Stimulated activated CD4-positive, alpha-beta T cell treated with anti-CD3 and anti-CD28 coated beads, Interleukin-2, amount 100 ng/mL, for 4 hours (primary cell): ENCODE data around the gene TMEM94.

Source experiments
- DNase-seq: peaks from one replicate; pipeline ENCODE4 v3.0.0-alpha.2; 2020; ENCODE audit warnings: low read depth

The TMEM94 gene

DNA sequence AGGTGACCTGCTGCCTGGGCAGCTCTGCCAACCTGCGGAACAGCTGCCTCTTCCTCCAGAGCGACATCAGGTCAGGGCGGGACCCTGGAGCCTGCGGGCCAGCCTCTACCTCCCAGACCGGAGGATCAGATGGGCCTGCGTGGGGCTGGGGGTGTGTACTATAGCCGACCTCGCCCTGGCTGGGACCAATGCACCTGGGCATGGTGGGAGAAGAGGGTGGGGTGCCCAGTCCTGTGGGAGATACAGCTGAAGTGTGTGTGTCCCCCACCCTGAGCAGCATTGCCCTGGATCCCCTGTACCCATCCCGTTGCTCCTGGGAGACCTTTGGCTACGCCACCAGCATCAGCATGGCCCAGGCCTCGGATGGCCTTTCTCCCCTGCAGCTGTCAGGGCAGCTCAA lies 39.6 kb downstream of the TMEM94 start:
- DNase-seq: no peak

DNA sequence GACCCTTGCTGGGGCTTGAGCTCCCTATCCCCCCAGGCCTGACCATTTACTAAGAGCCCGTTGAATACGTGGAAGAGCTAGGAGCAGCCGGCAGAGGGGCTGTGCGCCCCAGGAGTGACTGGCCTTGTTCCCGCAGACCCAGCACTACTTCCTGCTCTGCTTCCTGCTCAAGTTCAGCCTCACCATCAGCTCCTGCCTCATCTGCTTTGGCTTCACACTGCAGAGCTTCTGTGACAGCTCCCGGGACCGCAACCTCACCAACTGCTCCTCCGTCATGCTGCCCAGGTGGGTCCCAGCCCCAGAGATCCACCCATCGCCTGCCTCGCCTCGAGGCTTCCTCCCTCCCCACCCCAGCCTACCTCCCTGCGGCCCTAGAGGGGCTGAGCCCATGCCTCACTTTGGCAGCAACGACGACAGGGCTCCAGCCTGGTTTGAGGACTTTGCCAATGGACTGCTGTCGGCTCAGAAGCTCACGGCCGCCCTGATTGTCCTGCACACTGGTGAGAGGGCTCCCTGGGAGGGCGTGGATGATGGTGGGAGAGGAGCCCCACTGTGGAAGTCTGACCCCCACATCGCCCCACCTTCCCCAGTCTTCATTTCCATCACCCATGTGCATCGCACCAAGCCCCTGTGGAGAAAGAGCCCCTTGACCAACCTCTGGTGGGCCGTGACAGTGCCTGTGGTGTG lies 41.7 kb downstream of the TMEM94 start:
- no peak for DNase-seq

- DNase-seq: no peak
Measured at GRCh38 chr17:75498726-75499213, 42.3 kb downstream of the TMEM94 start.

DNA sequence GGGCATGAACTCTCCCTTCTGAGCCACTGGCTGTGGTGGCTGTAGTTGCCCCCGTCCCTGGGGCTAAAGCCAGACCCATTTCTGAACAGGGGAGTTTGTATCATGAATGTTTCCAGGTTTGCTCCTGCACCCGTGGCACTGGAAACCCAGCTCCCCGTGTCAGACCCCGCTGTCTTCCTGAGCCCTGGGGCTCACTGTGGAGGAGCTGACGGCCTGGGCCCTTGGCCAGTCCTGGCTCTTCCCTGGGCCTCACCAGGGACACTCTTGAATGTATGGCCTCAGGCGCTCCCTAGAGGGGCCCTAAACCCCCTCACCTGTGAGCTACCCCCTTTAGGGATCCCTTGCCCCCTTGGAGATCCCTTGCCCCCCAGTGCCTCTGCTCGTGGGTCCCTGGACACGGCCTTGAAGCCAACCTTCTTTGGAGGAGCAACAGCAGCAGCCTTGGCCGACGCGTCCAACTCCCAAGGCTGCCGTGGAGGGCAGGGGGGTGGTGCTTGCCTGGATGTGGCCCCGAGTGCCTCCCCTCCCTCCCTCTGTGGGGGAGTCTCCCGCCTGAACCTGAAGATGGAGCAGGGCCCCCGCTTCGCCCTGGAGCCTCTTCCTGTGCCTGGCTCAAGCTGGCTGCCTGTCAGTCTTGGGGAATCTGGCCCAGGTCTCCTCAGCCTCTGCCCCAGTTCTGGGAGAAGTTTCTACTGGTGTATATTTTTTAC lies 43.0 kb downstream of the TMEM94 start:
- no peak for DNase-seq

DNA sequence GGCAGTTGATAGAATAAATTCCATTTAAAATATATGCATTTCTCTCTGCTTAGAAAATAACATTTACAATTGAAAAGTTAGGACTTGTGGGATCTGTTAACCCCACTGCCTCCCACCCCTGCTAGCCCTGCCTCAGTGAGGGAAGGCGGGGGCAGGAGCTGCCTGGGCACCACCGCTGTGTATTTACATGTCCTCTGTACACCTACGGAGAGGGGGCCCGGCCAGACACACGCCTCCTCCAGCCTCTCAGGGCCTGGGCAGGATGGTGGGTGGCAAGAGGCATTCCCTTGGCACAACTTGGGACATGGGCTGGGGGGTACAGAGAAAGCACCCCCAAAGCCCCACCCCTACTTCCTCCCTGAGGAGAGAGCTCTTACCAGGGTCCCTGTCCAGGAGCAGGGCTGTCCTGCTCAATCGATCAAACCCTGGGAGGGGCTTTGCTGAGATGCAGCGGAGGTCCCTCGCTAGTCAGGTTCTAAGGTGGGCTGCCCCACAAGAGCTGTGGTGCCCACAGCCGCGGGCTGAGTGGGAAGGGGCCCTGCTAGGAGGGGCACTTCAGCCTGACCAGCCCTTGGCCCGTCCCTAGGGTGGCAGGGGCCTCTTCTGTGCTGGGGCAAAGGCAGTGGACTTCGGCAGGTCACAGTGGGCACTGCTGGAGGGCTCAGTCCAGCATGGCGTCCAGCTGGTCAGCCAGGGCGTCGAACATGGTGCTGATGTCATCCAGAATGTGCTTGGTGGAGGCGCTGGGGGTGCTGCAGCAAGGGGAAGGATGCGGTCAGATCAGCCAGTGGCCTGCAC lies 44.2 kb downstream of the TMEM94 start:
- no peak for DNase-seq

DNA sequence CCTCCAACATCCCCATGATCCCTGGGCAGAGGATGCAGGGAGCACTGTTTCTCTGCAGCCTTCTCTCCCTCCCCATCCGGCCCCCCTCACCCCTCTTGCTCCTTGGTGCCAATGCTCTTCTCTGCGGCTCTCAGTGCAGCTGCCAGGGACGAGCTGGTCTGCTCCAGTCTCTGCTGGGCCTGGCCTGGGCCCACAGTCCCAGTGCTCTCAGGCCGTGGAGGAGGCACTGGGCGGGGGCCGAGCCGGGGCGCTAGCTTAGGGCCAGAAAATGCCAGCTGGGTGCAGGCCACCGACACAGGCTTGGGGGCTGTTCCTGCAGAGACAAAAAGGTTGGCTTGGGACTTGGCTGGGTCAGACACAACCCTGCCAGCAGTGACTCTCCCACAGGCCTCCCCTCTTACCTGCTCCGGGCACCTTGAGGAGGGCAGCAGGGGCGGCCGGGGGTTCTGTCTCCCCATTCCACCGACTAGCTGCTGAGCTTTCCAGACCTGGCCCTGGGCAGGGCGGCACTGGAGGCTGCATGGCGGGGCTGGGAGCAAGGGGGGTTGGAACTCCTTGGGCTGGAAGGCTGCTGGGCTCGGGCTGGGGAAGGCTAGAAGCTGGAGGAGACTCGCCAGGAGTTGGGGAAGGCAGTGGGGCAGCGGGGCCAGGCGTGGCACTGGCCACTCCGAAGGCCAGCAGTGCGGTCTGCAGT lies 45.1 kb downstream of the TMEM94 start:
- no peak for DNase-seq

DNA sequence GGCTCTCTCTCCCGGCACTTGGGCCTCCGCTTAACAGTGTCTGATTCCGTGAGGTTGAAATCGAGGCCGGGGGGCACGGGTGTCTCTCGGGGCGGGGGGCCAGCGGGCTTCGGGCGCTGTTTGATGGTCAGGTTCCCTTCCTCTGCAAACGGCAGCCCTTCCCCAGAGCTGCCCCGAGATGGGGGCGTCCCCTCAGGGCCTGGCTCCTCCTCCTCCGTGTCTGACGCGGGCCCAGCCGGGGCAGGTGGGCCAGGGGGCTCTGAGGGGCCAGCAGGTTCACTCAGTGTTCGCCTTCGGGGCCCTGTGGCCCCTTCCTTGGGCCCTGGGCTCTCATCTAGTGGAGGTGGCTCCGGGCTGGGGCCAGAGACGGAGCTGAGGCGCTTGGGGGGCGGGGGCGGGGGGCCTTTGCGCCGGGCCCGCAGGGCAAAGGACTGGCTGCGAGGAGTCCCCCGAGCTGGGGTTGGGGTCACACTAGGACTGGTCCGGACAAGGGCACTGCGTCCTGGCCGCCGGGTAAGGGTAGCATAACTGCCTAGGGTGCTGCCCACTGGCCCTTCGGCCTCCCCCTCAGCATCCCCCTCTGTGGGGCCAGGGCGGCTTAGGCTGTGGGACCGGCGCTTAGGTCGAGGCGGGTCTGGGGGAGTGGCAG lies 45.8 kb downstream of the TMEM94 start:
- DNase-seq: no peak

GRCh38 chr17:75502721-75503329 lies 46.4 kb downstream of the TMEM94 start:
- no peak for DNase-seq

GRCh38 chr17:75503337-75503950 lies 47.0 kb downstream of the TMEM94 start:
- DNase-seq: no peak

GRCh38 chr17:75503976-75504346 lies 47.5 kb downstream of the TMEM94 start:
- DNase-seq: no peak

DNA sequence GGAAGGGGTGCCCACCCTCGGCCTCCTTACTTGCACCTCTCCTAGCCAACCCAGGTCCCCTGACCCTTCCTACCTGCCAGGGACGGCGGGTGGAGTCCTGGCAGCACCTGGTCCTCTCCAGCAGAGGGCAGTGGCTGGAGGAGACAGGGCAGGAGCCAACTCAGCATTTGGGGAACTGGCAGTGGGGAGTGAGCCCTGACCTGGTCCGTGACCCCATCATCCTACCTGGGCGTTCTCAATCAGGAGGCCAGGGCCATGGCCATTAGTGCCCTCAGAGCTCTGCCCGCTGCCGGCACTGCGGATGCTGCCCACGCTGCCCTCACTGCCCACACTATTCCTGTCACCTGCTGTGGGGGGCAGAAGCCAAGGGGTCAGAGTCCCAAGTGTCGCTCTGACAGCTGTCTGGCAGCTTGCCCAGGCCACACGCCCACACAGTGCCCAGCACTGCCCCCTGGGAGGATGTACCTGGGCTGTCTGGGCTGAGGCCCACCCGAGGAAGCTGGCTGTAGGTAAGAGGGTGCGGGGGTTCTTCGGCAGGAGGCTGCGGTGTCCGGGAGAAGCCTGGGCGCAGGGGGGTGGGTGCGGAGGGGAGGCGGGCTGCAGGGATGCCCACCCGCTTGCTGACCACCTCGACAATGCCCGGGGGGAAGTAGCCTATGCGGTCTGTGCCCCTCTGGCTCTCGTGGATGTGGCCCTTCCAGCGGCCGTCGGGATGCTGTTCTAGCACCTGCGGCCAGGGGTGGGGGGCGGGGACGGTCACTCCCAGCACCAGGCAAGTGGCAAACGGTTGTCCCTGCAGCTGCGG lies 48.1 kb downstream of the TMEM94 start:
- DNase-seq: no peak

DNA sequence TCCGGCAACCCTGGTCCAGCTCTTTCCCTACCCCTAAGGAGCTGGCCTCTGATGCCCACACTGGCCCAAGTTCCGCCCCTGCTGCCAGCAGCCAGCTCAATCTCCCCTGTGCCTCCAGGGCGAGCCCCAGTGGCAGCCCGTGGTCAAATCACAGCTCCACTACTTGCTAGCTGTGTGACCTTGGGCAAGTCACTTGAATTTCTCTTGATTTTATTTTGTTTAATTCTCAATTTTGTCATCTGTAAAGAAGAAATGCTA lies 48.6 kb downstream of the TMEM94 start:
- no peak for DNase-seq

GRCh38 chr17:75505640-75506039 lies 49.2 kb downstream of the TMEM94 start:
- no peak for DNase-seq

GRCh38 chr17:75506134-75506533 lies 49.7 kb downstream of the TMEM94 start:
- no peak for DNase-seq

DNA sequence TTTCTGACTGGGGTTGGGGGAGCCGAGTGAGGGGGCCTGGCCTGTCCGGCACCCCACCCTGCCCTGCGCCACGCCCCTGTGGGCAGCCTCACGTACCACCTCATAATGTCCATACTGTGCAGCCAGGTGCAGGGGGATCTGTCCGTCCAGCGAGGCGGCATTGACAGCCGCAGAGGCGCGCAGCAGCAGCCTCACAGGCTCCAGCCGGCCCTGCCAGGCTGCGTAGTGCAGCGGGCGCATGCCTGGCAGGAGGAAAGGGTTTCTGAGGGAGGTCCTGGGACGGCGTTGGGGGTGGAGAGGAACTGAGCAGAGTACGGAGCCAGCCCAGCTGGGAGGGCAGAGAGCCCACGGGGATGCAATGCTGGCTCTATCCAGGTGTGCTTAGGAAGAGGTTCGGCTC lies 50.5 kb downstream of the TMEM94 start:
- no peak for DNase-seq

DNA sequence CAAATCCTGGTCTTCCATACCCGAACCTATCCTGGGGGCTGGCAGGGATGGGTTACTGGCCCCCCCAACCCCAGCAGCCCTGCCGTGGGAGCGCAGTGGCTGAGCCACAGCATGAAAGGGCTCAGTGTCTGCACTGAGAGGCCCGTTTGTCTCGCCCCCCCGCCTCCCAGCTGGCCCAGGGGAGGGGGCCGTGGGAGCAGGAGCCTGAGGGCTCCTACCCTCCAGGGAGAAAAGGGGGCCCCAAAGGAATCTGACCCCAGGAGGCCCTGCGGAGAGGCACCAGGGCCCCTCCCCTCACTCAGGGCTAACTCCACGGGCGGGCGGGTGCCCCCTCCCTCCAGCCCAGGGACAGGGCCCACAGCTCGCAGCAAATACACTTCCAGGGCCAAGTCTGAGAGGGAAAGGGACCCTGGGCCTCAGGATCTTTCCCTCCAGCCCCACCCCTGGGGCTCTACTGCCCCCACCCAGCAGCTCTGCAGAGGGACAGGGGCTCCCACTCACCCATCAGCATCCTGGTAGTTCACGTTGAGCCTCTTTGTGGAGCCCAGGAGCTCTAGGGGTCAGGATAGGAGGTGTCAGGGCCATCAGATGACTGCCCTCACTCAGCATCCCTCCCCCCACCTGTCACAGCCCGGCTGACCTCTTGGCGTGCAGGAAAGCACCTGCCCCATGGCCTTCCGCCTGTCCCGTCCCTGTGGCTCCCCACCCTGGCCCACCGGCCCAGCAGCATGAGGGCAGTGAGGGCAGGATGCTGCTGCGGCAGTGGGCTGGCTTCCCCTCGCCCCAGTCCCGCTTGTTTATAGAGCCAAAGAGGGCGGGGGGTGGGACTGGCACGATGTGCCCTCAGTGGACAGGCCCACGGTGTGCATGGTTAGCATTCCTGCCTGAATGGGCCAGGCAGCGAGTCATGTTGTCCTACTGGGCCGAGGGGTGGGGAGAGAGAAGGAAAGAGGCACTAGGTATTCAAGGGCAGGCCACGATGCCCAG lies 51.6 kb downstream of the TMEM94 start:
- DNase-seq: no peak

GRCh38 chr17:75508931-75509361 lies 52.5 kb downstream of the TMEM94 start:
- DNase-seq: no peak

- DNase-seq: no peak
Measured at GRCh38 chr17:75509528-75510258, 53.3 kb downstream of the TMEM94 start.

- DNase-seq: no peak
Measured at GRCh38 chr17:75511270-75511609, 54.8 kb downstream of the TMEM94 start.
